ENCODE data around the gene IL12RB2. TPM values are rescaled to one million over a fixed set of nuclear protein-coding genes. Genes with fewer than 3 reads are reported as not detected.
A peak's percentile ranks its signal among the peaks of the same experiment; 100 is the strongest.

IL12RB2 gene
- total and polyA plus RNA-seq, 4 donors, result 0.02 to 2.1 (median 0.44) TPM

DNA sequence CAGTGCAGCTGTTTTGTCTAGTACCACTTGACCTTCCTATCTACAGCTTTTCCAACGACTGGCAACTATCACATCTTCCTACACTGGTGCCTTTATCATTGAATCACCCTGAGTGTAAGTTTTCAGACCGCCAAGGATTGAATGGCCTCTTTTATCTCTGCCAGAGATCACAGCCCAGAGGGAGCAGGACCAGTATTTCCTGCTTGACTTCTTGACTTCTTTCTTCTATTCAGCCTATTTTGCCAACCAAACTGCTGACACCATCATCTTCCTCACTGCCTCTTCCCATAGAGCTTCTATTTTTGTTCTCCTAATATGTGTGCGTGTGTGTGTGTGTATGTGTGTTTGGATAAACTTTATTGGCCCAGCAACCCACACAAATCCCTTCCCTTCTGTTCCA, 68.7 kb downstream of the IL12RB2 start:
- H3K9ac ChIP-seq (ENCODE audit: insufficient read depth in 1 of 2, low read length in 2 of 2), result no peak overlapping the region
- H3K36me3 ChIP-seq (ENCODE audit: control insufficient read depth in 4 of 4, insufficient read depth in 4 of 4, low read length in 4 of 4), result no peaks in the 10 kb centered on the region
- H3K9me3 ChIP-seq (ENCODE audit: control insufficient read depth in 4 of 4, insufficient read depth in 3 of 4, low read length in 3 of 4), result no peaks in the 10 kb centered on the region
- TF ChIP-seq, protein P1, sequence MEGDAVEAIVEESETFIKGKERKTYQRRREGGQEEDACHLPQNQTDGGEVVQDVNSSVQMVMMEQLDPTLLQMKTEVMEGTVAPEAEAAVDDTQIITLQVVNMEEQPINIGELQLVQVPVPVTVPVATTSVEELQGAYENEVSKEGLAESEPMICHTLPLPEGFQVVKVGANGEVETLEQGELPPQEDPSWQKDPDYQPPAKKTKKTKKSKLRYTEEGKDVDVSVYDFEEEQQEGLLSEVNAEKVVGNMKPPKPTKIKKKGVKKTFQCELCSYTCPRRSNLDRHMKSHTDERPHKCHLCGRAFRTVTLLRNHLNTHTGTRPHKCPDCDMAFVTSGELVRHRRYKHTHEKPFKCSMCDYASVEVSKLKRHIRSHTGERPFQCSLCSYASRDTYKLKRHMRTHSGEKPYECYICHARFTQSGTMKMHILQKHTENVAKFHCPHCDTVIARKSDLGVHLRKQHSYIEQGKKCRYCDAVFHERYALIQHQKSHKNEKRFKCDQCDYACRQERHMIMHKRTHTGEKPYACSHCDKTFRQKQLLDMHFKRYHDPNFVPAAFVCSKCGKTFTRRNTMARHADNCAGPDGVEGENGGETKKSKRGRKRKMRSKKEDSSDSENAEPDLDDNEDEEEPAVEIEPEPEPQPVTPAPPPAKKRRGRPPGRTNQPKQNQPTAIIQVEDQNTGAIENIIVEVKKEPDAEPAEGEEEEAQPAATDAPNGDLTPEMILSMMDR (IDR thresholded peaks at IDR 0.05; ENCODE audit: control extremely low read depth, extremely low read depth), result no peak
- no peaks in the 10 kb centered on the region for H3K27me3 ChIP-seq (ENCODE audit: control insufficient read depth in 3 of 3, insufficient read depth in 3 of 3, low read length in 2 of 3)
- H3K4me1 ChIP-seq (ENCODE audit: control insufficient read depth in 5 of 5, insufficient read depth in 5 of 5, low read length in 5 of 5), result peaks cover 0 to 4% (median 0%) of the 10 kb centered on the region in 5 donors
- H3K27ac ChIP-seq (ENCODE audit: low read depth in 1 of 2, low read length in 1 of 2), result no peak overlapping the region
- ATAC-seq (ENCODE audit: insufficient read depth, low FRiP score) (no peak), DNase-seq (peak in 1 of 3 donors; percentile 33)
- WGBS, 2 donors, result 53 to 57% methylated on average over 3 of the region's 3 CpGs
- no peak overlapping the region for H3K4me3 ChIP-seq

- ATAC-seq (ENCODE audit: insufficient read depth, low FRiP score) (no peak), DNase-seq (no peak)
- Histone ChIP-seq H3K9me3 (ENCODE audit: control insufficient read depth in 4 of 4, insufficient read depth in 3 of 4, low read length in 3 of 4) (no peaks in the 10 kb centered on the region), H3K9ac (ENCODE audit: insufficient read depth in 1 of 2, low read length in 2 of 2) (no peak overlapping the region), H3K27me3 (ENCODE audit: control insufficient read depth in 3 of 3, insufficient read depth in 3 of 3, low read length in 2 of 3) (no peaks in the 10 kb centered on the region), H3K4me3 (no peak overlapping the region), H3K36me3 (ENCODE audit: control insufficient read depth in 4 of 4, insufficient read depth in 4 of 4, low read length in 4 of 4) (no peaks in the 10 kb centered on the region), H3K27ac (ENCODE audit: low read depth in 1 of 2, low read length in 1 of 2) (no peak overlapping the region), H3K4me1 (ENCODE audit: control insufficient read depth in 5 of 5, insufficient read depth in 5 of 5, low read length in 5 of 5) (peaks cover 0 to 4% (median 0%) of the 10 kb centered on the region in 5 donors)
- TF ChIP-seq, protein P1 (IDR thresholded peaks at IDR 0.05; ENCODE audit: control extremely low read depth, extremely low read depth), result no peak
- WGBS, 2 donors, result 95 to 97% methylated on average over 1 of the region's 1 CpG
These were observed 69.6 kb downstream of the IL12RB2 start for GRCh38 chr1:67377253-67377652.

GRCh38 chr1:67381154-67381553, 73.5 kb downstream of the IL12RB2 start:
- TF ChIP-seq, protein P1 (IDR thresholded peaks at IDR 0.05; ENCODE audit: control extremely low read depth, extremely low read depth), result no peak
- Histone ChIP-seq H3K36me3 (ENCODE audit: control insufficient read depth in 4 of 4, insufficient read depth in 4 of 4, low read length in 4 of 4) (no peaks in the 10 kb centered on the region), H3K27ac (ENCODE audit: low read depth in 1 of 2, low read length in 1 of 2) (no peak overlapping the region), H3K9me3 (ENCODE audit: control insufficient read depth in 4 of 4, insufficient read depth in 3 of 4, low read length in 3 of 4) (peaks cover 0 to 11% (median 3%) of the 10 kb centered on the region in 4 donors), H3K27me3 (ENCODE audit: control insufficient read depth in 3 of 3, insufficient read depth in 3 of 3, low read length in 2 of 3) (no peaks in the 10 kb centered on the region), H3K4me3 (no peak overlapping the region), H3K9ac (ENCODE audit: insufficient read depth in 1 of 2, low read length in 2 of 2) (no peak overlapping the region), H3K4me1 (ENCODE audit: control insufficient read depth in 5 of 5, insufficient read depth in 5 of 5, low read length in 5 of 5) (peaks cover 0 to 3% (median 0%) of the 10 kb centered on the region in 5 donors)
- 84 to 90% methylated on average over 4 of the region's 4 CpGs for WGBS, 2 donors
- ATAC-seq (ENCODE audit: insufficient read depth, low FRiP score) (no peak), DNase-seq (no peak)

DNA sequence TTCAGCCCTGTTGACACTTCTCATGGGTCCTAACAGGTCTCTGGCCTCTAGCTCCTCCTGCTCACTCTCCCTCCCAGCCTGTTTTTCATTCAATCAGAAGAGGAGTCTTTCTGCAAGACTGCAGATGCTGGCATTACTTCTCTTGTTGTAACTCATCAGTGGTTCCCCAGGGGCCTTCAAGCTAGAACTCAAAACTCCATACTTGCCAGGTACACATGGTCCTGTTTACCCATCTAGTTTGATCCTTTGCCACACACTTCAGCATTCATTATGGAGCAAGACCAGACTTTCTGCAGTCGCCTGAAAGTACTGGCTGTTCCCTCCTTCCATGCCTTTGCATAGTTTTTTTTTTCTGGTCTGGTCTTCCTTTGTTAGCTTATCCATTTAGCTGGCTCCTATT, 74.6 kb downstream of the IL12RB2 start:
- Histone ChIP-seq H3K4me3 (no peak overlapping the region), H3K27me3 (ENCODE audit: control insufficient read depth in 3 of 3, insufficient read depth in 3 of 3, low read length in 2 of 3) (no peaks in the 10 kb centered on the region), H3K4me1 (ENCODE audit: control insufficient read depth in 5 of 5, insufficient read depth in 5 of 5, low read length in 5 of 5) (peaks cover 0 to 2% (median 0%) of the 10 kb centered on the region in 5 donors), H3K27ac (ENCODE audit: low read depth in 1 of 2, low read length in 1 of 2) (no peak overlapping the region), H3K9me3 (ENCODE audit: control insufficient read depth in 4 of 4, insufficient read depth in 3 of 4, low read length in 3 of 4) (peaks cover 0 to 11% (median 3%) of the 10 kb centered on the region in 4 donors), H3K36me3 (ENCODE audit: control insufficient read depth in 4 of 4, insufficient read depth in 4 of 4, low read length in 4 of 4) (no peaks in the 10 kb centered on the region), H3K9ac (ENCODE audit: insufficient read depth in 1 of 2, low read length in 2 of 2) (no peak overlapping the region)
- no peak for DNase-seq
- TF ChIP-seq, protein P1 (IDR thresholded peaks at IDR 0.05; ENCODE audit: control extremely low read depth, extremely low read depth), result no peak
- 77 to 87% methylated on average over 1 of the region's 1 CpG for WGBS, 2 donors
- ATAC-seq (ENCODE audit: insufficient read depth, low FRiP score), result no peak
